ENCODE measurements around the gene ALG6. TPM values are rescaled to one million over a fixed set of nuclear protein-coding genes. Genes with fewer than 3 reads are reported as not detected.

ALG6 gene
- 32.0 and 33.1 TPM in 2 replicates for total RNA-seq

- intact Hi-C loops (cut with micrococcal nuclease): loop anchor here (1.0 to 10.0 kb wide), 6 partner anchors 77 to 930 kb away; partner anchors contain the start of genes ATG4C, EFCAB7, ITGB3BP and PGM1
Observed at GRCh38 chr1:63367215-63368103, at the start of gene ALG6. Gene ALG6 (plus strand): TSS chr1:63367627. CDS start chr1:63370978, 3,351 bp downstream.

- intact Hi-C loops (cut with micrococcal nuclease): loop anchor here (1.0 kb wide), 1 partner anchor 124 kb away; no protein-coding TSS in a partner anchor
Observed at GRCh38 chr1:63317817-63318152, 49.6 kb upstream of the ALG6 start.

- intact Hi-C loops (cut with micrococcal nuclease): no loop called here
Observed at GRCh38 chr1:63318201-63318979, 49.0 kb upstream of the ALG6 start.

- intact Hi-C loops (cut with micrococcal nuclease): loop anchor here (1.0 to 10.0 kb wide), 2 partner anchors 8 to 455 kb away; partner anchors contain the start of gene ROR1
Observed at GRCh38 chr1:63319046-63320021, 48.1 kb upstream of the ALG6 start.

DNA sequence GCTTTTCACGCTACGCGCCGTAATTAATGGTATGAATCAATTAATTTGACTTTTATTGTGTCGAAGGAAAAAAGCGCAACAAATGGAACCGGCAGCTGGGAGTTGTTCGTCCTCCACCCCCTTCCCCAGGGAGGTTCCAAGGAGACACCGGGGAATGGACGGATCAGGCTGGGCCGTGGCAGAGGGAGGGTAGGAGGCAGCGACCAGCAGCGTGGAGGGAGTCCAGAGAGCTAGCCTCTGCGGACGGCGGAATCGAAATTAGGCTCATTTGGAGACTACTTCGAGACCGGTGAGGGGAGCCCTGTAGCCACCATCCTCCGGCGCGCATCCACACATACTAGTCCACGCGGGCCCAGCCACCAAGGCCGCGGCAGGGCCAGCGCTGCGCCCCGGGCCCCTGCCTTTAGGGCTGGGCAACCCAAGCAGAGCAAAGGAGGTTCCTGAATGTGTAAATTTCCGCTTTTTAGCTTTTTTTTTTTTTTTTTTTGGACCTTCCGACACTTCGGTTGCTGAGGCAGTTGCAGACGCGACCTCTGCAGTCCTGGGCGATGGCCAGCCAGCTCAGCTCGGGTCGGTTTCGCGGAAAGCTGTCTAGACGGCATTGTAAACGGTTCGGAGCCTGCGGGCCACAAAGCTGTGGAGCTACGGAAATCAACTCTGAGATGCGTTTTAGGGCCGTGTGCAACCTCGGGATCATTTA is 47.3 kb upstream of the ALG6 start:
- intact Hi-C loops (cut with micrococcal nuclease): loop anchor here (10.0 kb wide), 1 partner anchor 455 kb away; the partner anchor contains the start of gene ROR1

DNA sequence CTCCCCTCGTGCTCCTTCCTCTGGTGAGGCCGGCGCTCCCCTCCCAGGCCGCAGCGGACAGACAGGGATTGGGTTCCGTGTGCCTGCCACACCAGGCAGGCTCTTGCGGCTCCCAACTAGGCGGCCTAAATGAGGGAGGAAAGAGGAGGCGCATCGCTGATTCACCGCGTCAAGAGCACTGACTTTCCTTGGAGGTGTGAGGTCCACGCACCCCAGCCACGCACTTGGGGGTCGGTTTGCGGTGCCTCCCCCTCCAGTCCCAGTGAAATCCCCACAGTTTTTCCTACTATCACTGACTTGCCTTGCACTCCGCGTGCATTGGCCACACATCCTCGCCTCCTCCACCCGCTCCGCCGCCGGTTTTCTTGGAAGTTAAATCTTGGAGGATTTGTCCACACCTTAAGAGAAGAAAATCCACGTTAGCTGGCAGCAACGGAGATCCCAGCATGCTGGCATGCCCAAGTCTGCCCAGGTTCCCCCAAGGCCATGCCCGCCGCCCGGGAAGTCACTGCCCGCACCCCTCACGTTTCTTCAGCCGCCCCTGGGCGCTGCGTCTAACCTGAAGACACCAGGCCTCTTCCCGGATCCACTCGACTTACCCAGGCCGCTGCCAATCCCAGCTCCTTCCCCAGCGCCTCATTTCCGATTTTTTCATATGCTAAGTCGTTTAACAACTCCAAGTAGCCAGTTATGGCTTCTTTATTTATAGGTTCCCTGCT is 46.2 kb upstream of the ALG6 start:
- intact Hi-C loops (cut with micrococcal nuclease): loop anchor here (10.0 kb wide), 1 partner anchor 454 kb away; the partner anchor contains the start of gene ROR1

DNA sequence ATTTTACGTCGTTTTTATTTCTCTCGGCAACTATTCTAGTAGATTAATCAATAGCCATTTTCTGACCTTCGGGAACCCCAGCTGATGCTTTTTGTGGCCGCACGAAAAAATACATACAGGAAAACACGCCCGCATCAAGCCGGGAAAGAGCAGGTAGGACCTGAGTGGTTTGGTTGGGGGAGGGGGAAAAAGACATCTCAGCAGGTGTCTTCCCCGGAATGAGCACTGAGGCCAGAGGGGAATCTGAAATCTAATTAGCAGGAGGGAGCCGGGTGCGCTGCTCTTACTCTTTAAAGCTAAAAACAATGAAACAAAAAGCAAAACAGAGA is 45.7 kb upstream of the ALG6 start:
- intact Hi-C loops (cut with micrococcal nuclease): loop anchor here (1.0 to 10.0 kb wide), 2 partner anchors 9 to 453 kb away; partner anchors contain the start of gene ROR1

GRCh38 chr1:63322114-63322943 is 45.1 kb upstream of the ALG6 start, which contains the start of gene FOXD3:
Gene FOXD3 (plus strand): TSS chr1:63322567. CDS start chr1:63323059, 492 bp downstream.
- intact Hi-C loops (cut with micrococcal nuclease): loop anchor here (1.0 to 10.0 kb wide), 2 partner anchors 8 to 452 kb away; partner anchors contain the start of gene ROR1

DNA sequence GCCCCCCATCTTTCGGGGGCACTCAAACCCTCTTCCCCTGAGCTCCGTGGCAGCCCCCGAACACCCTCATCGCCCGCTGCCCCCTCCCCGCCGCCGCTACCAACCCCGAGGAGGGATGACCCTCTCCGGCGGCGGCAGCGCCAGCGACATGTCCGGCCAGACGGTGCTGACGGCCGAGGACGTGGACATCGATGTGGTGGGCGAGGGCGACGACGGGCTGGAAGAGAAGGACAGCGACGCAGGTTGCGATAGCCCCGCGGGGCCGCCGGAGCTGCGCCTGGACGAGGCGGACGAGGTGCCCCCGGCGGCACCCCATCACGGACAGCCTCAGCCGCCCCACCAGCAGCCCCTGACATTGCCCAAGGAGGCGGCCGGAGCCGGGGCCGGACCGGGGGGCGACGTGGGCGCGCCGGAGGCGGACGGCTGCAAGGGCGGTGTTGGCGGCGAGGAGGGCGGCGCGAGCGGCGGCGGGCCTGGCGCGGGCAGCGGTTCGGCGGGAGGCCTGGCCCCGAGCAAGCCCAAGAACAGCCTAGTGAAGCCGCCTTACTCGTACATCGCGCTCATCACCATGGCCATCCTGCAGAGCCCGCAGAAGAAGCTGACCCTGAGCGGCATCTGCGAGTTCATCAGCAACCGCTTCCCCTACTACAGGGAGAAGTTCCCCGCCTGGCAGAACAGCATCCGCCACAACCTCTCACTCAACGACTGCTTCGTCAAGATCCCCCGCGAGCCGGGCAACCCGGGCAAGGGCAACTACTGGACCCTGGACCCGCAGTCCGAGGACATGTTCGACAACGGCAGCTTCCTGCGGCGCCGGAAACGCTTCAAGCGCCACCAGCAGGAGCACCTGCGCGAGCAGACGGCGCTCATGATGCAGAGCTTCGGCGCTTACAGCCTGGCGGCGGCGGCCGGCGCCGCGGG is 44.2 kb upstream of the ALG6 start:
- intact Hi-C loops (cut with micrococcal nuclease): loop anchor here (1.0 to 10.0 kb wide), 2 partner anchors 7 to 452 kb away; partner anchors contain the start of gene ROR1

GRCh38 chr1:63323865-63324778 is 43.3 kb upstream of the ALG6 start:
- intact Hi-C loops (cut with micrococcal nuclease): loop anchor here (10.0 kb wide), 1 partner anchor 451 kb away; the partner anchor contains the start of gene ROR1

GRCh38 chr1:63324779-63325119 is 42.7 kb upstream of the ALG6 start:
- intact Hi-C loops (cut with micrococcal nuclease): loop anchor here (5.0 to 10.0 kb wide), 2 partner anchors 198 to 450 kb away; partner anchors contain the start of genes EFCAB7, ITGB3BP and ROR1

DNA sequence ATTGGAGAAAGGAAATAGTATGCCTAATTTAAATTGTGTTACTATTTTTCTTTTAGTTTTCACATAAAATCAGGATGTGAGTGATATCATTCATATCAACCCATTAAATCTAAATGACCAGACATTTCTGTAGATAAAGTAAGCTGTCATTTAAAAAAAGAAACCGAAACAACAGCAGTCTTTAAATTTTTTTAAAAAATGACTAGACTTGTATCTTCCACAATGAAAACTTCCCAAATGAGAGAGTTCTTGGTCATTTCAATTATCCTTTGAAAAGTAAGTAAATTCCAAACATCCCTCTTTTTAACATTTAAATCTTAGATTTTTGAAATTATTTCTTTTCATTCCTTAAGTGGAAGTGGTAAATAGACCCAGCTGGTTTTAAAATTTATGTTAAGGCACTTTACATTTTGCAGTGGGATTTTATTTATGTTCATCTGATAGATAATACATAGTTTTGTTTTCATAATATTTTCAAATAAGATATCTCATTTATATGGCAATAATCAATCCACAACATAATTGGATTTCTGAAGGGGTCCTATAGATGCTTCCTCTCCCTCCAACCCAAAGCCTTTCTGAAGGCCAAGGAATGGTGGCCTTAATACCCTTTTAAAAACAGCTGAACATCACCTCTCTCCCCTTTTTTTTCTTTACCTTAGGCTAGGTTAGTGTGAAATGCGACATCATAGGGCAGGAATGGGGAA is 42.0 kb upstream of the ALG6 start:
- intact Hi-C loops (cut with micrococcal nuclease): loop anchor here (5.0 to 10.0 kb wide), 2 partner anchors 197 to 449 kb away; partner anchors contain the start of genes EFCAB7, ITGB3BP and ROR1

- intact Hi-C loops (cut with micrococcal nuclease): loop anchor here (5.0 to 10.0 kb wide), 2 partner anchors 196 to 449 kb away; partner anchors contain the start of genes EFCAB7, ITGB3BP and ROR1
Observed at GRCh38 chr1:63326106-63326472, 41.3 kb upstream of the ALG6 start.

GRCh38 chr1:63326473-63327380 is 40.7 kb upstream of the ALG6 start:
- intact Hi-C loops (cut with micrococcal nuclease): loop anchor here (1.0 to 10.0 kb wide), 4 partner anchors 7 to 448 kb away; partner anchors contain the start of genes EFCAB7, ITGB3BP and ROR1

All from T-helper 2 cell treated with Interferon-gamma antibody and Interleukin-4, amounts not matched to agents 100 ng/mL and 5 ng/mL, for 36 hours (primary cell).